ENCODE measurements around the gene TSGA10IP. TPM values are rescaled to one million over a fixed set of nuclear protein-coding genes. Genes with fewer than 3 reads are reported as not detected.

The TSGA10IP gene
- total RNA-seq, 1 experiment from 2014 or later: not detected

- DNase-seq (ENCODE audit: low read depth, low spot score): no peak
- Histone ChIP-seq H2AFZ (ENCODE audit: low read depth, low read length, poor library complexity, severe bottlenecking) (no peak overlapping the region), H3K27ac (ENCODE audit: low read depth, low read length) (no peak overlapping the region), H3K4me3 (replicated peaks in 1 of 2; ENCODE audit: low read depth in 1 of 2, low read length in 2 of 2) (no peak overlapping the region), H3K79me2 (ENCODE audit: insufficient read depth, low read length) (peaks cover under 1% of the 10 kb centered on the region; the same call in 1 of the 2 replicates), H3K27me3 (ENCODE audit: insufficient read depth, low read length) (no peaks in the 10 kb centered on the region), H3K9me3 (ENCODE audit: control insufficient read depth in 1 of 2, insufficient read depth in 1 of 2, low read depth in 1 of 2, low read length in 2 of 2) (no peaks in the 10 kb centered on the region), H3K4me2 (ENCODE audit: low read length) (peak overlapping the region; percentile 54), H4K20me1 (ENCODE audit: insufficient read depth) (no peaks in the 10 kb centered on the region), H3K36me3 (ENCODE audit: control insufficient read depth in 1 of 2, insufficient read depth in 2 of 2, low read length in 2 of 2) (no peaks in the 10 kb centered on the region), H3K9me2 (ENCODE audit: insufficient read depth) (no peaks in the 10 kb centered on the region), H3K4me1 (ENCODE audit: control insufficient read depth in 1 of 2, insufficient read depth in 2 of 2, low read length in 2 of 2) (peaks cover 46 to 96% of the 10 kb centered on the region in 2 experiments), H3K9ac (ENCODE audit: low read length) (0 out of 2 replicates have a peak overlapping the region, but pooled peaks have one; percentile 22)
- no TSS peak for BruUV-seq (replicated peaks)
- TF ChIP-seq CEBPB (IDR thresholded peaks at IDR 0.05; ENCODE audit: low read depth) (no peak), MAX (IDR thresholded peaks at IDR 0.05) (no peak), EGR1 (IDR thresholded peaks at IDR 0.05; ENCODE audit: low read depth) (no peak), ZBTB33 (IDR thresholded peaks at IDR 0.05; ENCODE audit: extremely low read depth, insufficient replicate concordance, low read length) (no peak), EZH2 (IDR thresholded peaks at IDR 0.05) (no peak), ZFX (IDR thresholded peaks at IDR 0.05) (no peak)
- ChIA-PET POLR2A (interaction anchor here (1.8 to 10.9 kb wide), 4 partner anchors 9 to 16 kb away, joined by 6 to 124 read pairs (median 9); partner anchors contain the start of genes CCDC85B and FIBP), RAD21 (ENCODE audit: low non-redundant PET in 1 of 2, low total read pairs in 2 of 2, uncharacterized antibody in 2 of 2, unreplicated experiment in 2 of 2) (no interaction called here), CTCF (interaction anchor here (1.0 to 1.1 kb wide), 2 partner anchors 15 to 22 kb away, joined by 3 to 4 read pairs; no protein-coding TSS in a partner anchor)
- intact Hi-C loops (cut with micrococcal nuclease): no loop called here
- ATAC-seq: no peak
Measured at GRCh38 chr11:65906602-65907001, 38.7 kb upstream of the TSGA10IP start.

GRCh38 chr11:65907878-65908277 is 37.4 kb upstream of the TSGA10IP start:
- ATAC-seq: no peak
- no peaks in the 10 kb centered on the region for H3K9me2 ChIP-seq (ENCODE audit: insufficient read depth)
- H3K9ac ChIP-seq (ENCODE audit: low read length): no peak overlapping the region
- H3K4me3 ChIP-seq (replicated peaks in 1 of 2; ENCODE audit: low read depth in 1 of 2, low read length in 2 of 2): no peak overlapping the region
- no peaks in the 10 kb centered on the region for H3K27me3 ChIP-seq (ENCODE audit: insufficient read depth, low read length)
- H3K27ac ChIP-seq (ENCODE audit: low read depth, low read length): no peak overlapping the region
- intact Hi-C loops (cut with micrococcal nuclease): no loop called here
- no peaks in the 10 kb centered on the region; the same call in 1 of the 2 replicates for H3K79me2 ChIP-seq (ENCODE audit: insufficient read depth, low read length)
- H3K4me1 ChIP-seq (ENCODE audit: control insufficient read depth in 1 of 2, insufficient read depth in 2 of 2, low read length in 2 of 2): peaks cover 46 to 96% of the 10 kb centered on the region in 2 experiments
- DNase-seq (ENCODE audit: low read depth, low spot score): no peak
- TF ChIP-seq SP1 (IDR thresholded peaks at IDR 0.05; ENCODE audit: low read depth) (no peak), YY1 (IDR thresholded peaks at IDR 0.05; ENCODE audit: extremely low read depth, insufficient replicate concordance, low read depth, low read length) (no peak)
- no peak overlapping the region for H2AFZ ChIP-seq (ENCODE audit: low read depth, low read length, poor library complexity, severe bottlenecking)
- RAD21 ChIA-PET (ENCODE audit: low non-redundant PET in 1 of 2, low total read pairs in 2 of 2, uncharacterized antibody in 2 of 2, unreplicated experiment in 2 of 2): no interaction called here
- POLR2A ChIA-PET: interaction anchor here (10.9 kb wide), 1 partner anchor 17 kb away, joined by 124 read pairs; the partner anchor contains the start of genes CCDC85B and FIBP
- no peaks in the 10 kb centered on the region for H3K9me3 ChIP-seq (ENCODE audit: control insufficient read depth in 1 of 2, insufficient read depth in 1 of 2, low read depth in 1 of 2, low read length in 2 of 2)
- no peaks in the 10 kb centered on the region for H3K36me3 ChIP-seq (ENCODE audit: control insufficient read depth in 1 of 2, insufficient read depth in 2 of 2, low read length in 2 of 2)
- no TSS peak for BruUV-seq (replicated peaks)
- H4K20me1 ChIP-seq (ENCODE audit: insufficient read depth): no peaks in the 10 kb centered on the region
- no peak overlapping the region for H3K4me2 ChIP-seq (ENCODE audit: low read length)
- CTCF ChIA-PET: no interaction called here
